Stimulated activated CD8-positive, alpha-beta memory T cell treated with anti-CD3 and anti-CD28 coated beads, Interleukin-7, amount 100 ng/mL, for 1 hour (primary cell): ENCODE measurements around the gene FBRSL1.
"Not testable (repeated sequence)": the region's sequence is repeated elsewhere in the genome, so short reads cannot be mapped to it uniquely, and the experiment has no call there.

Experiments
- DNase-seq, 2 donors: peaks; one replicate each; pipeline ENCODE4 v3.0.0-alpha.2; 2020; ENCODE audit warnings: low read depth in 2 of 2

FBRSL1 gene

GRCh38 chr12:132525011-132525832, 35.3 kb downstream of the FBRSL1 start:
- DNase-seq, result no peak

GRCh38 chr12:132525833-132526455, 36.0 kb downstream of the FBRSL1 start:
- DNase-seq, result no peak

GRCh38 chr12:132527186-132527882, 37.4 kb downstream of the FBRSL1 start:
- DNase-seq, result no peak

- no peak for DNase-seq
These were observed 37.9 kb downstream of the FBRSL1 start for GRCh38 chr12:132527883-132528264.

- no peak for DNase-seq
These were observed 38.7 kb downstream of the FBRSL1 start for GRCh38 chr12:132528564-132529106.

- no peak for DNase-seq
These were observed 39.3 kb downstream of the FBRSL1 start for GRCh38 chr12:132529156-132529839.

- no peak for DNase-seq
These were observed 40.0 kb downstream of the FBRSL1 start for GRCh38 chr12:132529906-132530305.

GRCh38 chr12:132530447-132530846, 40.5 kb downstream of the FBRSL1 start:
- no peak for DNase-seq

- DNase-seq, result no peak
These were observed 40.9 kb downstream of the FBRSL1 start for GRCh38 chr12:132530851-132531250.

- DNase-seq, result not testable (repeated sequence)
These were observed 43.0 kb downstream of the FBRSL1 start for GRCh38 chr12:132532711-132533583.

- DNase-seq, result no peak
These were observed 43.6 kb downstream of the FBRSL1 start for GRCh38 chr12:132533584-132533958.

GRCh38 chr12:132534076-132534475, 44.1 kb downstream of the FBRSL1 start:
- DNase-seq, result no peak

- no peak for DNase-seq
These were observed 45.1 kb downstream of the FBRSL1 start for GRCh38 chr12:132535019-132535418.

- DNase-seq, result no peak
These were observed 46.3 kb downstream of the FBRSL1 start for GRCh38 chr12:132536102-132536876.

GRCh38 chr12:132537049-132537448, 47.1 kb downstream of the FBRSL1 start:
- no peak for DNase-seq

GRCh38 chr12:132537836-132538662, 48.1 kb downstream of the FBRSL1 start:
- no peak for DNase-seq

GRCh38 chr12:132538663-132538990, 48.7 kb downstream of the FBRSL1 start:
- no peak for DNase-seq

- no peak for DNase-seq
These were observed 49.2 kb downstream of the FBRSL1 start for GRCh38 chr12:132539016-132539773.

GRCh38 chr12:132540436-132540835, 50.5 kb downstream of the FBRSL1 start:
- DNase-seq, result no peak
